ENCODE measurements around the gene SLAIN2.
"Not testable (repeated sequence)": the region's sequence is repeated elsewhere in the genome, so short reads cannot be mapped to it uniquely, and the experiment has no call there.

Gene SLAIN2

DNA sequence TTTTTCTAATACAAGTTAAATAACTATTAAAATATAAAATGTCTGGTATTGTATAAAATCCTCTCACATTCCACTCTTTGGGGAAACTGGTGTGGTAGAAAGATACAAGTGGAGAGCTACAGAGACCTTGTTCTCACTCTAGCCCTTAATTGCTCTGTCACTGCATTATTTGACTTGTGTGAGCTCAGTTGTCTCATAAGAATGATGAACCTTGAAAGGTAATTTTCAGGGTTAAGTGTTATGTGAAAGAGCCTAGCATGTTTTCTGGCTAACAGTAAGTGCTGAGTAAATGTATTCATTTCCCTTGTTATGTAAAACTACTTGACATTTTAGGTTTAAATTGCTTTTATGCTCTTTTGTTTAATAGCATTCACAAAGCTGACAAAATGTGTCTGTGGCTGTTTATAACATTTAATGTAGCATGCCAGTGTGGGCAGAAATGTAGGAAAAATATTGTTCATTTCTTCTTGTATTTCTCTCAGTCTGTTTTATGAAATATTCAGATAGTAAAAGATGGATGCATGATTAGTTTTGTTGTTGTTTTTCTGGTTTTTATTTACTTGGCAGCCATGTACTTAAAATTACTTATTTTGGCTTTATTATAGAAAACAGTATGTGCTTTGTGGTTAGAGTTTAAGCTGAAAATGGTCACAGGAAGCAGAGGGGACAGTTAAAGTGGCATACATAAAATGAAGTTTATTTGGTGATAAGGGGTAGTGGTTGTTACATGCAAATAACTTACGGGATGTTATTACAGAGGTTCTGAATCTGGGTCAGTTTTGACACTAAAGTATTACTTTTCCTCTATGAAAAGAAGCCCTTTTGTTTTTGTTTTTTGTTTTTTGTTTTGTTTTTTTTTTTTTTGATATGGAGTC lies 29.2 kb downstream of the SLAIN2 start:
- DNase-seq, result no peak

DNA sequence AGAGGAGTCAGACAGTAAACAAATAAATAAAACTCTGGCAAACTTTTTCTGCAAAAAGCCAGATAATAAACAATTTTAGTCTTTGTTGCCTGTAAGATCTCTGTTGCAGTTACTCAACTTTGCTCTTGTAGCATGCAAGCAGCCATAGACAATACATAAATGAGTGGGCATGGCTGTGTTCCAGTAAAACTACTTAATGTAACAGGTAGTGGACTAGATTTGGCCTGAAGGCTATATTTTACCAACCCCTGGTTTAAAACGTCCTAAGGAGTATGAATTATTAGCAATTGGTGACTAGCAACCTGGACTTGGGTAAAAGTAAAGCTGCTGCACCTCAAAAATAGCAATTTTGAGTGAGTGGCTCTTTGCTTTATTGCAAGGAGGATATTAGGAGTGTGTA lies 30.9 kb downstream of the SLAIN2 start:
- DNase-seq, result no peak

DNA sequence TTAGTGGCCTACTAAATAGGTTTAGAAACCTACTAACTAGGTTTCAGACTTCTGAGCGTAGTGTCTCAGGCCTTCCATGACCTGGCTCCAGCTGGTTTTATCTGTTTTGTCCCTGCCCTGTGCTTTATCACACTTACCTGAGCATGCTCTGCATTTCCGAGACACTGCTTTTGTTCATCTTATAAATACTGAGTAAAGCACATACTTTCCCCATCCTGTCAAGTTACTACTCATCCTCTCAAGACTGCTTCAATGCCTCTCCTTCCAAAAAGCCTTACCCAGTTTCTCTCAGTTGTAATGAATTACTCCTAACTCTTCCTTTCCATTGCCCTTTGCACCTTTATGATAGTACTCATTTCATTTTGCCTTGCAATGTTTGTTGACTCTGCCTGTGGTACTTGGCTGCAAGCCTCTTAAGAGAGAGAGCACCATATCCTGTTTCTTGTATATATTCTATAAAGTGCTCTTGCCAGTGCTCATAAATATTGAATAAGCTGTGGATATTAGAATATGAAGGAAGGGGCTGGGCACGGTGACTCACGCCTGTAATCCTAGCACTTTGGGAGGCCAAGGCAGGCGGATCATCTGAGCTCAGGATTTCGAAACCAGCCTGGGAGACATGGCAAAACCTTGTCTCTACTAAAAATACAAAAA lies 34.4 kb downstream of the SLAIN2 start:
- no peak for DNase-seq

DNA sequence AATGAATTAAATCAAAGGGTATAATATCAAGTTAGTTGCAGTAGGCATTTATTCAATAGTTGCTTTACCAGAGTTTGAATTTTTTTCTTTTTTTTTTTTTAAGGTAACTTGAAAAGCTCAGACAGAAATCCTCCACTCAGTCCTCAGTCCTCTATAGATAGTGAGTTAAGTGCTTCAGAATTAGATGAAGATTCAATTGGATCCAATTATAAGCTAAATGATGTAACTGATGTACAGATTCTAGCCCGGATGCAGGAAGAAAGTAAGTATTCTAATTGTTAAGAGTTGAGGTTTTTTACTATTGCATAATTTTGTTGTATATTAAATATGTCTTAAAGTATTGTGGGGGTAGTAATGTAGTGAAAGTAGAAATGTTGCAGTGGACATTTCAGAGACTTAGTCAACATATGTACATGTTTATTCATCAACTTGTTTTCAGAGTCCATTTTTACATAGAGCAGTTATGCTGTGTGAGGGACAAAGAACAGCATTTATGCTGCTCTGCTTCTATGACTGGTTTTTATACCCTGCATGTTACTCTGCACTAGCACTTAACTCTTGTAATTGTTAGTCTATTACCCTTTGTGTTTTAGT lies 38.4 kb downstream of the SLAIN2 start:
- DNase-seq, result no peak

DNA sequence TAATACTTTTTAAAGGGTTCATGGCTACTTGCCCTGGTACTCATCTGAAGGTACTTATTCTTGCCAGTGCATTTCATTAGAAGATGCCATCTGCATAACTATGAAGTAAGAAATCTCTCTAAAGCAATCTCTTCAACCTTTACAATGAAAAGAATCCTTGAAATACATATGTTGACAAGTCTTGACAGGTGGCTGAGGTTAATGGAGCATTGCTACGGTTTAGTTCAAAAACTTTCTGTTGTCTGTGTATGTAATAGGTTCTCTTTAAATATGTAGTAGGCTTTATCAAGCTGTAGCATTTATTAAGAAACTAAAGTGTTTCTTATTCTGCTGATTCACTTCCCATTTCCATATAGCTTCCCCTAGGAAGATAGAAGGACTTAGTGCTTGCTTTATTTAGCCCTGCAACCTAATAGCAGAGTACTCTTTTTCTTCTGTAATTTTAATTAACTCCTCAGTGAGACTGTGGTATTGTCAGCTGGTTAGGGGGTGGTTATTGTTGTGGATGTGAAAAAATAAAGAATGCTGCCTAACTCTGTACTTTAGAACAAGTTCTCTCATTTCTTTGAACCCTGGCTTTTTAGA lies 39.3 kb downstream of the SLAIN2 start:
- no peak for DNase-seq

DNA sequence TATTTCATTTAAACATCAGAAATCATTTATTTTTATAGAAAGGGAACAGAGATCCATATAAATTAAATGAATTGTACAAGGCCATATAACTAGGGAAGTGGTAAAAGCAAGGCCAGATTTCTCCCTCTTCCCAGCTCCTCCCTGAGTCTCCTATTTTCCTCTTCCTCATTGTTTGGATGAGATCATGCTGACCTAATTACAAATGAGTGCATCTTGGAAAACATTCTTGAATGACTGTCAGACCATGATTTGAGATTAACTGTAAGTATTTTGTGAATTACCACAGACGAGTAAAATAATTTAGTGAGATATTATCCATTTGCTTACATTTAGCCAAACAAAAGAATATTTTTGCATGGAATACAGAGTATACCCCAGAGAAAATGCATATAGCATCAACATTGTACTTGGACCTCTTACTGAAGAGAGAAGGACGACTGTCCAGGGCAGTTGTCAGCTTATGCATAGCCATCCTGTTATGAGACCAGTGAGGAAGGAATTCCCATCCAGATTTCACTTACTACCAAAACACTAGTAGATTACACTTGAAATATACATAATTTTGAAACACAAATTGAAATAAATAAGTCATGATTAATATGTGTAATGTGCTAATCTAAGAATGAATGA lies 47.3 kb downstream of the SLAIN2 start:
- DNase-seq, result no peak

DNA sequence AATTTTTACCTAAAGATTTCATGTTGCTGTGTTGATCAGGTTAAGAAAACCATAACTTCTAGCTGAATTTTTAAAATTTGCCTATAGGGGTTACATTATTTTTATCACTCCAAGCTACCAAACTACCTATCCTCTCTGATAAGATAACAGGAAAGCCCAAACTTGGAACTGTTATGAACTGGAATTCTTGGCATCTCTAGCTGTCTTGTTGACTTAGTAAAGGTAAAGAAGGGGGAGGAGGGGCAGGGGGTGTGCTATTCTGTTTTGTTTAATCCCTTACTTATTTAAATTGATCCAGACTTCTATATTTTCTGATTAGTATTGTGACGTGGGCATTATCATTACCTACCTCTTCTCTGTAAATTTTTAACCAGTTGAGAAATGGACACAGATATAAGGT lies 54.7 kb downstream of the SLAIN2 start:
- no peak for DNase-seq

DNA sequence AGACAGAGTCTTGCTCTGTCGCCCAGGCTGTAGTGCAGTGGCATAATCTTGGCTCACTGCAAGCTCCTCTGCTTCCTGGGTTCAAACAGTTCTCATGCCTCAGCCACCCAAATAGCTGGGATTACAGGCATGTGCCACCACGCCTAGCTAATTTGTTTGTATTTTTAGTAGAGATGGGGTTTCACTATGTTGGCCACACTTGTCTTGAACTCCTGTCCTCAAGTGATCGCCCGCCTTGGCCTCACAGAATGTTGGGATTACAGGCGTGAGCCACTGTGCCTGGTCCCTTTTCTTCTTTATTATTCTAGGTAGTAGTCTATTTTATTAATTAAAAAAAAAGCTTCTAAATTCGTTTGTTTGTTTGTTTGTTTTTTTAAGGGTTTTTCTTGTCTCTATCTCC lies 59.1 kb downstream of the SLAIN2 start:
- no peak for DNase-seq

DNA sequence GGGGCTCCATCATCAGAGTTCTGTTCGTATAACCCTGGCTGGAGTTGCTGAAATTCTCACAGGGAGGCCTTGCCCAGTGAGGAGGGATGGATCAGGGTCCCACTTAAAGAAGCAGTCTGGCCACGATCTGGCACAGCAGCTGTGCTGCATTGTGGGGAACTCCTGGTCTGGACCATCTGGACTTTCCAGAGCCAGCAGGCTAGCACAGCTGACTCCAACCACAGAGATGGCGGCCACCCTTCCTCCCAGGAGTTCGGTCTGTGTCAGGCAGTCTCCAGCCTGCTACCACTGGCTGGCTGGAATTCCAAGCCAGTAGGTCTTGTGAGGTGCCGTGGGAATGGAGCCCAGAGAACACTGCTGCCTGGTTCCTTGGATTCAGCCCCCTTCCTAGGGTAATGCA lies 62.0 kb downstream of the SLAIN2 start:
- DNase-seq, result no peak

DNA sequence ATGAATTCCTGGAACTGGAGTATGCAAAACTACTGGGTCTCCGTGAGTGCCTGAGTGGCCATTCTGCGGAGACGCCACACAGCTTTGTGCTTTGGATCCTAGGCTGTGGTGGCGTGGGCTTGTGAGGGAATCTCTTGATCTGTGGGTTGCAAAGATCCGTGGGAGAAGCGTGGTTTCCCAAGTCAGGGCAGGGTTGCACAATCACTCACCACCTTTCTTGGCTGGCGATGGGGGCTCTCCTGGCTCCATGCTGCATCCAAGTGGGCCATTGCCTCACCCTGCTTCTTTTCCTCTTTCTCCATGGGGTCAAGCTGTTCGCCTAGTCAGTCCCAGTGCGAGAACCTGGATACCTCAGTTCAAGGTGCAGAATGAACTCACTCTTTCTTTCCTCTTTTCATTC lies 62.5 kb downstream of the SLAIN2 start:
- no peak for DNase-seq

DNA sequence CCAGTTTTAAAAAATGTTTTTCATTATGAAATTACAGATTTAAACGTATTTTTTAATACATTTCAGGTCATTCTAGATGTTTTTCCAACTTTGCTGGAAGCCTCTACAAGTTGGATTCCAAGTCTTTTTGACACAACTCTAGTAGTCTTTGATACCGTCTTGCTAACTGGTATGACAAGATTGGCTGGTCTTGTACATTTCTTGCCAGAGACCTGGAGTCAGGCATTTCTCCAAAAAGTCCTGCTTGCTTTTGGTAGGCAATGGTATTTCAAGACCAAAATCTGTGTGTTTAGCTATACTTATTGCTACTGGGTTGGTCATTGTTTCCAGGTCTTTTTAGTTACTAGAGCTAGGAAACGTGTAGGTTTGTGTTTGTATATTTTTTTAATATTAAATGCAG lies 64.6 kb downstream of the SLAIN2 start:
- no peak for DNase-seq

DNA sequence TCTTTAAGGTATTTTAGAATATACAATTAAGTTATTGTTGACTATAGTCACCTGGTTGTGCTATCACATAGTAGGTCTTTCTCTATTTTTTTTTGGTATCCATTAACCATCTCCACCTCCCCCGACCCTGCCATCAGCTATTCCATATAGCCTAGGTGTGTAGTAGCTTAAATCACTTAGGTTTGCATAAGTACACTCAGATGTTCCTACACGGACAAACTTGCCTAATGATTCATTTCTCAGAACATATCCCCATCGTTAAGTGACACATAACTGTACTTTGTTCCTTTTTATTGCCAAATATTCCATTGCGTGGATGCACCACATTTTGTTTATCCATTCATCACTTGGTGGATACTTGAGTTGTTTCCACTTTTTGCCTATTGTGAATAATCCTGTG lies 67.9 kb downstream of the SLAIN2 start:
- DNase-seq, result no peak

DNA sequence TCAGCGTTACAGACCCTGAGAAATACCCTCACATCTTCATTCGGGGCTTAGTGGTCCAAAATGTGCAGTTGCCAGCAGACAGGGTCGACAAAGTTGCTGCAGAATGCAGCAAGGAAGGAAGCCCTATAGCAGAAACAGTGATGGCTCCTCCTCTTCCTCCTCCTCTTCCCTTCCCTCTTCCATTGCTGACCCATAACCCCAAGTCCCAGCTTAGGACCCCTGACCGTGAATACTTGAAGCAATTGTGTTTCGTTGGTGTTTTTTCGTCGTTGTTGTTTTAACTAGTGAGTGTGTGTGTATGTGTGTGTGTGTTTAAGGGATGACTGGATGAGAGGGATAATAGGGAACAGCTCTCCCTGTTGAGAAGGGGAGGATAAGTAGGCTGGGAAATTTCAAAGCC lies 69.5 kb downstream of the SLAIN2 start:
- no peak for DNase-seq

DNA sequence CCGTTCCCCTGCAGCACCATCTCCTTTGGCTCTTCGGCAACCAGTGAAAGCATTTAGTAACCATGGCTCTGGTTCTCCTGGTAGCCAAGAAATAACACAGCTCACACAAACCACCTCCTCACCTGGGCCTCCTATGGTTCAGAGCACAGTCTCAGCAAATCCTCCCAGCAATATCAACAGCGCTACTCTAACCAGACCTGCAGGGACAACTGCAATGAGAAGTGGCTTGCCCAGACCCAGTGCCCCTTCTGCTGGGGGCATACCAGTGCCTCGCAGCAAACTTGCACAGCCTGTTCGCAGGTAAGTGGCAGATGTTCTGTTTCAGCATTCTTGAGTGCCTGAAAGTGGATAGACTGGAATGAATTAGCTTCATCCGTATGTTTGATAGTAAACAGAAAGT lies 78.8 kb downstream of the SLAIN2 start:
- no peak for DNase-seq

DNA sequence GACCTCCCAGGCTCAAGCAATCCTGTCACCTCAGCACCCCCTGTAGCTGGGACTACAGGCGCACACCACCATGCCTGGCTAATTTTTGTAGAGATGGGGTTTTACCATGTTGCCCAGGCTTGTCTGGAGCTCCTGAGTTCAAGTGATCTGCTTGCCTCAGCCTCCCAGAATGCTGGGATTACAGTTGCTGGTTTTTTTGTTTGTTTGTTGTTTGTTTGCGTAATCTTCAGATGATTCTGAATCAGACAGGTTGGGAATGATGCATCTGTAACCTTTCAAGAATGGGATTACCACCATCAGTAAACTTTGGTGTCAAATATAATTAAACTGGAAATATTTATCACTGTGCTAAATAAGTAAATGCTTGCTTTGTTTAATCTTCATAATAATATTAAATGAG lies 79.8 kb downstream of the SLAIN2 start:
- DNase-seq, result no peak

DNA sequence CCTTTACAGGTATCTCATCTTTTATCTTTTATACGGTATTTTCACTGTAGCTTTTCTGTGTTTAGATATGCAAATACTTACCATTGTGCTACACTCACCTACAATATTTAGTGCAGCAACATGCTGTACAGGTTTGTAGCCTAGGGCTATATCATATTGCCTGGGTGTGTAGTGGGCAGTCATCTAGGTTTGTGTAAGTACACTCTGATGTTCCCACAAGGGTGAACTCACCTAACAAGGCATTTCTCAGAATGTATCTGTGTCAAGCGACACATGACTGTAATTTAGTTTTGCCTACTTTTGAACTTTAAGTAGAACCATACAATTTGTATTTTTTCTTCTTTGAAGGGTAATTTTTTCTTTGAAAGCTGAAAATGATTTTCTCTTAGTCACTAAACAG lies 87.6 kb downstream of the SLAIN2 start:
- no peak for DNase-seq

DNA sequence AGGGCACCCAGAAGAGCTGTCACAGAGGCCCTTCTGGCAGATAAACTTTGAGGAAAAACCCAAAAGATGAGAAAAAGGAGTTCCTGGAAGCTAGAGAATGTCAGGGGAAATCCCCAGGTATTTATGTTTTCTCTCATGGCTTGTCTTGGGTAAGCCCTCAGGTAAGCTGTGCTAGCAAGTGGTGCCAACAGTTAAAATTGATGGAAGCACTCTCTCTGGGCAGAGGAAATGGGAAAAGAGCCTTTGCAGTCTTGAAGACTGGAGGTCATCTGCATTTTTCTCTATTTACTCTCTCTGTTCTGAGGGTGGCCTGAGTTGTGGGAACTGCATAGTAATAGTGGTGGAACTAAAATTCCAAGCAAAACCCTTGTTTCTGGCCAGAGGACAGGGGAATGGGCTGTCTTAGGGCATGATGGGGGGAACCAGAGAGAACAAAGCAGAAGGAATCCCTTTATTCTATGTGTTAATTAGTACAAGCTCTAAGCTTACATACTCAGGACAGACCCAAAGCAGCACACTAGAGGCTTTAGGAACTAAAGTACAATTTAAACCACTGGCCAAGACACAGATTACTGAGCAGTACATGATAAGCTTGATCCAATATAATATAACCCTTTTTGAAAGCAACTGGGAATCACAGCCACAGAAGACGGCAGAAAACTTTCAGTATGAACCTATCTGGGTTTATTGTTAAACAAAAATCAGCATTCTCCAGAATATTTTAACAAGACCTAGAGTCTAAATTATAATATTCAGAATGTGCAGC lies 88.6 kb downstream of the SLAIN2 start:
- no peak for DNase-seq

DNA sequence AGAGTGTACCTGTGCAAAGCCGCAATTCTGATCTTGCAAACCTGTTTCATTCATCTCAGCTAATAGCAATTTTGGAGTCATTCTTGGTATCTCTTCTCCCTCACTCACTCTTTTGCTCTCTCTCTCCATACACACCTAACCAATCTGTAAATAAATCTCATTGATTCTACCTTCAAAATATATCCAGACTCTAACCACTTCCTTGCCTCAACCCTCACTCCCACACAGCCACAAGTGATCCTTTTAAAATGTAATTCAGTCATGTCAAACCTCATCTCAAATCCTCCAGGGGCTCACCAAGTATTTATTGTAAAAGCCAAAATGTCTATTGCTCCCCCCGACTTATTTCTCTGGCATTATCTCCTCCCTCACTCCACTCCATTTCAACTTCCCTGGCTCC lies 90.1 kb downstream of the SLAIN2 start:
- DNase-seq, result no peak

DNA sequence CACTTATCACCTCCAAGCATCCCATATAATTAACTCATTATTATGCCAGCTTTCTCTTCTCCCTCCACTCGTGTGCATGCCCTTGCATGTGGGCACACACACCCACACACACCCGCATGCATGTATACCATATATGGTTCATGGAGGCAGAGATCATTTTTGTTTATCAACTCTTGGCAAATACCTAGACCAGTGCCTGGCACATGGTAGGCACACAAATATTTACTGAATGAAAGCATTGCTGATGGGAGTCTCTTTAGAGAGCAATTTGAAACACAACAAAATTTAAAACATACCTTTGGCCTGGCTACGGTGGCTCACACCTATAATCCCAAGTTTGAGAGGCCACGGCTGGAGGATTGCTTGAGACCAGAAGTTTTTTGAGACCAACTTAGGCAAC lies 90.7 kb downstream of the SLAIN2 start:
- DNase-seq, result no peak

DNA sequence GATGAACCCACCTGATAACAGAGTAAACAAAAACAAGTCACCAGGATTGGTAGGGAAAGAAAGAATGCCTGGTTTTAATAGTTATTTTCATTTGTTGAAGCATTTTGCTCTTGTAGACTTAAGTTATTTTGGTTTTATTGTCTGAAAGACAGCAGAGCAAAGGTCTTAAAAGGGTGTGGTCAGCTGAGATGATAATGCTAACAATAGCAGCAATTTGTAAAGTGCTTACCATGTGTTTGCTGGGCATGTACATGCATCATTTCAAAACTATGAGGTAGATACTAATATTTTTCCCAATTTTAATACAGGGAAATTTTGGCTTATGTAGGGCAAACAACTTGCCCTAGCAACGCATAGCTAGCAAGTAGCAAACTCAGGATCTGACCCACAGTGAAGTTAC lies 95.0 kb downstream of the SLAIN2 start:
- DNase-seq, result no peak

DNA sequence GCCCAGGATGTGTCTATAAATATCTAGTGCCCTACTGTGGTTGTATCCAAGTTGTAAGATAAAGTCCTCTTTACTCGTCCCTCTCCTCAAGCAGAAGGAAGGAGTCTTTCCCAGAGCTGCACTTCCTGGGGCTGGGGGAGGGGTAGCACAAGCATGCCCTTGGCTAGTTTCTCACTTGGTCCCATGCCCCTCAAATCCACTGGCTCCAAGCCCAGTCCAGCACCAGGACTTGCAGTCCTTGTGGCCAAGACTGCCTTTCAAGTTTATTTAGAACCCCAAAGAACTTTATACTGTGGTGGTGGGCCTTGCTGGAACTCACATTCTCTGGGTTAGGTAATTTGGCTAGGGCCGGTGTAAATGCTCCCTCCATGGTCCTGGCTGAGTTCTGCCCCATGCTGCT lies 98.7 kb downstream of the SLAIN2 start:
- DNase-seq, result no peak

DNA sequence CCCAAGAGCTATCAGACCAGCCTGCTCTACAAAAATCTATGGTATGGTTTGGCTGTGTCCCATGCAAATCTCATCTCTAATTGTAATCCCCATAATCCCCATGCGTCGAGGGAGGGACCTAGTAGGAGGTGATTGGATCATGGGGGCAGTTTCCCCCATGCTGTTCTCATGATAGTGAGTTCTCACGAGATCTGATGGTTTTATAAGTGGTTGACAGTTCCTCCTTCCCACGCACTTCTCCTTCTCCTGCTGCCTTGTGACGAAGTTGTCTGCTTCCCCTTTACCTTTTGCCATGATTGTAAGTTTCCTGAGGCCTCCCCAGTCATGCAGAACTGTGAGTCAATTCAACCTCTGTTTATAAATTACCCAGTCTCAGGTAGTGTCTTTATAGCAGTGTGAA lies 99.6 kb downstream of the SLAIN2 start:
- DNase-seq, result not testable (repeated sequence)

DNA sequence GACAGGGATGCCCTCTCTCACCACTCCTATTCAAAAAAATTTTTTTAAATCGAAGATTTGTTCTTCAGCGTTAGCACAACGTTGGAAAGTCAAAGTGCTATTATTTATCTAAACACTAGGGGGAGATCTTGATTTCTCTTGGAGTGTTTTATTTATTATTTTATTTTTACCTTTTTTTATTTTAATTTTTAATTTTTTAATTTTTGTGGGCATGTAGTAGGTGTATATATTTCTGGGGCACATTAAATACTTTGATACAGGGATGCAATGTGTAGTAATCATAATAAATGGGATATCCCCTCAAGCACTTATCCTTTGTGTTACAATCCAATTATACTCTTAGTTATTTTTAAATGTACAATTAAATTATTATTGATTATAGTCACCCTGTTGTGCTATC lies 104.4 kb downstream of the SLAIN2 start:
- no peak for DNase-seq

All from left hindlimb (tissue), 1 donor.